ENCODE measurements around the gene RPL32.
A peak's percentile ranks its signal among the peaks of the same experiment; 100 is the strongest.
"Not testable (repeated sequence)": the region's sequence is repeated elsewhere in the genome, so short reads cannot be mapped to it uniquely, and the experiment has no call there.

Gene RPL32
- long read RNA-seq, donor 1, transcript RPL32-202 (3 exons, 1,734 nt), result minor isoform, 199 of 3,102 reads
- long read RNA-seq, donor 1, transcript RPL32-204 (4 exons, 2,117 nt), result major isoform, 2,620 of 3,102 reads
- long read RNA-seq, donor 1, transcript RPL32-207 (3 exons, 631 nt), result minor isoform, 39 of 3,102 reads
- long read RNA-seq, donor 1, transcript RPL32-203 (4 exons, 1,749 nt), result minor isoform, 21 of 3,102 reads
- long read RNA-seq, donor 1, partial matches to known transcripts, result 158 of 3,102 reads
- long read RNA-seq, donor 1, other reads (novel, unspliced or antisense), result 54 of 3,102 reads
- long read RNA-seq, donor 2, transcript RPL32-202 (3 exons, 1,734 nt), result minor isoform, 105 of 1,593 reads
- long read RNA-seq, donor 2, transcript RPL32-203 (4 exons, 1,749 nt), result minor isoform, 9 of 1,593 reads
- long read RNA-seq, donor 2, transcript RPL32-204 (4 exons, 2,117 nt), result major isoform, 1,366 of 1,593 reads
- long read RNA-seq, donor 2, transcript RPL32-207 (3 exons, 631 nt), result minor isoform, 15 of 1,593 reads
- long read RNA-seq, donor 2, partial matches to known transcripts, result 64 of 1,593 reads
- long read RNA-seq, donor 2, other reads (novel, unspliced or antisense), result 26 of 1,593 reads
- long read RNA-seq, donor 3, transcript RPL32-204 (4 exons, 2,117 nt), result major isoform, 717 of 852 reads
- long read RNA-seq, donor 3, transcript RPL32-202 (3 exons, 1,734 nt), result minor isoform, 67 of 852 reads
- long read RNA-seq, donor 3, transcript RPL32-207 (3 exons, 631 nt), result minor isoform, 8 of 852 reads
- long read RNA-seq, donor 3, partial matches to known transcripts, result 48 of 852 reads
- long read RNA-seq, donor 3, other reads (novel, unspliced or antisense), result 5 of 852 reads
- long read RNA-seq, donor 4, transcript RPL32-204 (4 exons, 2,117 nt), result major isoform, 1,393 of 1,676 reads
- long read RNA-seq, donor 4, transcript RPL32-203 (4 exons, 1,749 nt), result minor isoform, 17 of 1,676 reads
- long read RNA-seq, donor 4, transcript RPL32-207 (3 exons, 631 nt), result minor isoform, 25 of 1,676 reads
- long read RNA-seq, donor 4, transcript RPL32-202 (3 exons, 1,734 nt), result minor isoform, 115 of 1,676 reads
- long read RNA-seq, donor 4, partial matches to known transcripts, result 86 of 1,676 reads
- long read RNA-seq, donor 4, other reads (novel, unspliced or antisense), result 35 of 1,676 reads
- long read RNA-seq, donor 5, transcript RPL32-203 (4 exons, 1,749 nt), result minor isoform, 15 of 2,273 reads
- long read RNA-seq, donor 5, transcript RPL32-202 (3 exons, 1,734 nt), result minor isoform, 146 of 2,273 reads
- long read RNA-seq, donor 5, transcript RPL32-204 (4 exons, 2,117 nt), result major isoform, 1,941 of 2,273 reads
- long read RNA-seq, donor 5, transcript RPL32-207 (3 exons, 631 nt), result minor isoform, 21 of 2,273 reads
- long read RNA-seq, donor 5, partial matches to known transcripts, result 98 of 2,273 reads
- long read RNA-seq, donor 5, other reads (novel, unspliced or antisense), result 46 of 2,273 reads
- long read RNA-seq, donor 6, transcript RPL32-203 (4 exons, 1,749 nt), result minor isoform, 8 of 1,396 reads
- long read RNA-seq, donor 6, transcript RPL32-207 (3 exons, 631 nt), result minor isoform, 13 of 1,396 reads
- long read RNA-seq, donor 6, transcript RPL32-202 (3 exons, 1,734 nt), result minor isoform, 122 of 1,396 reads
- long read RNA-seq, donor 6, transcript RPL32-204 (4 exons, 2,117 nt), result major isoform, 1,120 of 1,396 reads
- long read RNA-seq, donor 6, partial matches to known transcripts, result 107 of 1,396 reads
- long read RNA-seq, donor 6, other reads (novel, unspliced or antisense), result 24 of 1,396 reads
- long read RNA-seq, donor 7, transcript RPL32-202 (3 exons, 1,734 nt), result minor isoform, 181 of 2,260 reads
- long read RNA-seq, donor 7, transcript RPL32-207 (3 exons, 631 nt), result minor isoform, 33 of 2,260 reads
- long read RNA-seq, donor 7, transcript RPL32-204 (4 exons, 2,117 nt), result major isoform, 1,881 of 2,260 reads
- long read RNA-seq, donor 7, transcript RPL32-203 (4 exons, 1,749 nt), result minor isoform, 17 of 2,260 reads
- long read RNA-seq, donor 7, partial matches to known transcripts, result 102 of 2,260 reads
- long read RNA-seq, donor 7, other reads (novel, unspliced or antisense), result 39 of 2,260 reads
- long read RNA-seq, donor 8, transcript RPL32-202 (3 exons, 1,734 nt), result minor isoform, 90 of 1,570 reads
- long read RNA-seq, donor 8, transcript RPL32-203 (4 exons, 1,749 nt), result minor isoform, 15 of 1,570 reads
- long read RNA-seq, donor 8, transcript RPL32-207 (3 exons, 631 nt), result minor isoform, 16 of 1,570 reads
- long read RNA-seq, donor 8, transcript RPL32-204 (4 exons, 2,117 nt), result major isoform, 1,358 of 1,570 reads
- long read RNA-seq, donor 8, partial matches to known transcripts, result 60 of 1,570 reads
- long read RNA-seq, donor 8, other reads (novel, unspliced or antisense), result 28 of 1,570 reads

DNA sequence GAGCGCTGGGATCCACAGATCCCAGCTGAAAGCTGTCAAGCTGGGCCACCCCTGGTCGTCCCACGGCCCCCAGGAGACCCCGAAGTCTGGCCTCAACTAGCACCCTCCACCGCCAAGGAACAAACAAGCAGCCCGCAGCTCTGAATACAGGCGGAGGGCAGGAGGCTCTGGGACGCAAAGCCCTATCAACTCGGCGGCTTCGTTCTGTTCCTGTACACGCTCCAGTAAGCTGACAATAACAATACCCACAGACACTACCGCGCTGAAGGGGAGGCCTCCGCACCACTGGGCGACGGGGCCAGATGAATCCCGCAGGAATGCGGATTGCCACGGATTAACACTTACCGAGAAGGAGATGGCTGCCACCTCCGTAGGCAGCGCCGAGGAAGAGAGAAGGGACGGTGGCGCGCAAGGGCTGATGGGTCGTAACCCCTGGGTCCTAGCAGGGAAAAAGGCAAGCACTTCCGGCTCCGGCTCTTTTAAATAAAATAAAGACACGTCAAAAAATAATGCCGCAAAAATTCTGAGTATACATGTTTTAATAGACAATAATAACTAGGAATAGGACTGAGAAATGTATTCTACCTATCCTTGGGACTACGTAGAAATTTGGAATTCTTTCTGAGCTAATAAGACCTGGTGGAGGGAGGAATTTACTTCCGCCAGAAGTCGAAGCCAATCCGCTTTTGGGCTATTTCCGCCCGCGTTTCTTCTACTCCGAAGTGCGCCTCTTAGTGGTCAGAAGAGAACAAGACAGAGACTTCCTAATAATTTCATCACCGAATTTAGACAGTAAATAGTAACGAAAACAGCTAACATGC lies at the start of gene RPL32:
Gene RPL32, minus strand, starts transcription at position 417 of the 821 bp plus-strand sequence. CDS start 1,328 bp downstream, outside the sequence.
- DNase-seq, result peak; percentile 98

GRCh38 chr3:12890610-12891390 lies 49.4 kb upstream of the RPL32 start:
- no peak for DNase-seq

- DNase-seq, result no peak
These were observed 45.4 kb upstream of the RPL32 start for GRCh38 chr3:12886736-12887135.

- no peak for DNase-seq
These were observed 44.8 kb upstream of the RPL32 start for GRCh38 chr3:12886106-12886679.

DNA sequence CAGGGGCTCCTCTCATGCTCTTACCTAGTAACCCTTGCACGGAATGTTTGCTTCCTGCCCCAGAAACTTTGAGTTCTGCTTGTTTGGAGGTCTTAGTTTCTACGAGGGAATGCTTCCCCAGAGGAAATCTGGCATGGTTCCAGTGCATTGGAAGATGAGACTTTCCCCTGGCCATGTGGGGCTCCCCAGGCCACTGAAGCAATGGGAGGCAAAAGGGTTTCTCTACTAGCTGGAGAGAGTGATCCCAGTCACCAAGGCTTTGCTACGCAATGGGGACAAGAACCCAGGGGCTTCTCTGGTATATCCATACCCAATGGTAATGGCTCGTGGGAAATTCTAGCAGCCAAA lies 44.2 kb upstream of the RPL32 start:
- DNase-seq, result no peak

DNA sequence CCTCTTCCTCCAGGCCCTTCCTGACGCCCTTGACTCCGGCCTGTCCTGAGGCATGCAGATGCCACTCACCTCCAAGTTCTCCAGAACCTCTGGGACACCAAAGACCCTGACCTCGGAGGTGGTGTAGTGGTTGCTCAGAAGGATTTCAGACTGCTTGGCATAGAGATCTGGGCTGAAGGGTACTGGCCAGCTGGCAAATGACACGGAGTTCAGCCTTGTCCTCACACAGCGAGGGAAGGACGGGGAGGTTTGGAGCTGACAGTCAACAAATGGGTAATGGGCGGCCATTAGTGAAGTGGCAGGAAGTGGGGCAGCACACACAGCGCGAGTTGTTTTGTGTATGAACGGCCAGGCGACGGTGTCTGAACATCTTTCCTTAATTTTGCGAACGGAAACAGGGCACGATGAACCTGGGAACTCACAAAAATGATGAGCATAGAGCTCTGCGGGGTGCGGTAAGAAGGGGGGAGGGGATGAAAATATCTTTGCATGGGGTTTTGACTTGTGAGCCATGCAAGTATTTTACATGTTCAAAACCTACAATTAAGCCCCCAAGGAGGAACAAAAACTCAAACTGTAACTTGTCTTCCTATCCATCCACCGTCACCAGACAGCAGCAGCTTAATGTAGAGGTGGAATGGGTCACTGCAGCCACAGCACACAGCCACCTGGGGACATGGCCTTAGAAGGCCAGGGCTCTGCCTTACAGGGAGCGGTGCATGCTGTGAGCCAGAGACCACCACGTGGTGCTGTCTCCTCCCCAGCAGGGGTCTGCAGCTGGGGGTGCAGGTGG lies 43.6 kb upstream of the RPL32 start:
- DNase-seq, result no peak

DNA sequence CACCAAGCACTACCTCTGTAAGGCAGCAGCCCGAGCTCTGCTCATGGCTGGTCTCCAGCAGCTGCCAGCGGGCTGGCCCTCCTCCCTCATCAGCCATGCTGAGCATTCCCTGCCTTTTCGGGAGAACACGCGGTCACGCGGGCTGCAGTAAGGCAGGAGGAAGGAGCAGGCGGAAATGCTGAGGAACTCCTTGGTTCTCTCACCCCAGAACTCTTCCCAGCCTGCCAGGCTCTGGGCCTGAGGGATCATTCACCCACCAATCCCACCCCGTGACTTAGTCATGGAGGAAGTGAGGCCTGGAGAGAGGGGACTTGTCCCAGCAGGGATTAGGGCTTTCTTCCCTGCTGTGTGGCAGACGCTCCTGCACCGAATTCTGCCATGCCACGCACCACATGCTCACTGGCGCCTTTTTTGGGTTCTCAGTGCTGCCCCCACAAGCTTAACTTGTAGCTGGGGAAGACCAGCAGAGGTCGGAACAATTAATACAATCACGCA lies 42.9 kb upstream of the RPL32 start:
- DNase-seq, result no peak

DNA sequence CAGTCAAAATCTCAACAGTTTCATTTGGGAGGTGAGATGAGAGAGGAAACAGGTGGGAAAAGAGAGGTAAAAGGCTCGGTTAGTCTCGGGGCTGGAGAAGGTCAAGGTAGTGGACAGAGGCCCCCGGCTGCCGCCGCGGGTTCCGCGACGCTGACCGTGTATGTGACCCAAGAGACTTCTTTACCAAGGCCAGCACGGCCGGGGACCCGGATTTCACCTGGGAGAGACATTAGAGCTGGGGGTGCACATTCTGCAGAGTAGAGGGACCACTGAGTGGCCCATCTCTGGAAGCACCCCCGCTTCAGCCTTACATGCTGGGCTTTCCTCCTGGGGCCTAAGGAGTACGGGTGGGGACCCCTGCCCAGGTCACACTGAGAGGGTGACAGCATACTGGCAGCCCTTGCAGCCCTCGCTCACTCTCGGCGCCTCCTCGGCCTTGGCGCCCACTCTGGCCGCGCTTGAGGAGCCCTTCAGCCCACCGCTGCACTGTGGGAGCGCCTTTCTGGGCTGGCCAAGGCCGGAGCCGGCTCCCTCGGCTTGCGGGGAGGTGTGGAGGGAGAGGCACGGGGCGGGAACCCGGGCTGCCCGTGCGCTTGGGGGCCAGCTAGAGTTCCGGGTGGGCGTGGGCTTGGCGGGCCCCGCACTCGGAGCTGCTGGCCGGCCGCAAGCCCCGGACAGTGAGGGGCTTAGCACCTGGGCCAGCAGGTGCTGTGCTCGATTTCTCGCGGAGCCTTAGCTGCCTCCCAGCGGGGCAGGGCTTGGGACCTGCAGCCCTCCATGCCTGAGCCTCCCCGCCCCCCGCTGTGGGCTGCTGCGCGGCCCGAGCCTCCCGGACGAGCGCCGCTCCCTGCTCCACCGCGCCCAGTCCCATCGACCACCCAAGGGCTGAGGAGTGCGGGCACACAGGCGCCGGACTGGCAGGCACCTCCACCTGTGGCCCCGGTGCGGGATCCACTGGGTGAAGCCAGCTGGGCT lies 41.3 kb upstream of the RPL32 start:
- DNase-seq, result no peak

GRCh38 chr3:12881858-12882257 lies 40.5 kb upstream of the RPL32 start:
- DNase-seq, result not testable (repeated sequence)

DNA sequence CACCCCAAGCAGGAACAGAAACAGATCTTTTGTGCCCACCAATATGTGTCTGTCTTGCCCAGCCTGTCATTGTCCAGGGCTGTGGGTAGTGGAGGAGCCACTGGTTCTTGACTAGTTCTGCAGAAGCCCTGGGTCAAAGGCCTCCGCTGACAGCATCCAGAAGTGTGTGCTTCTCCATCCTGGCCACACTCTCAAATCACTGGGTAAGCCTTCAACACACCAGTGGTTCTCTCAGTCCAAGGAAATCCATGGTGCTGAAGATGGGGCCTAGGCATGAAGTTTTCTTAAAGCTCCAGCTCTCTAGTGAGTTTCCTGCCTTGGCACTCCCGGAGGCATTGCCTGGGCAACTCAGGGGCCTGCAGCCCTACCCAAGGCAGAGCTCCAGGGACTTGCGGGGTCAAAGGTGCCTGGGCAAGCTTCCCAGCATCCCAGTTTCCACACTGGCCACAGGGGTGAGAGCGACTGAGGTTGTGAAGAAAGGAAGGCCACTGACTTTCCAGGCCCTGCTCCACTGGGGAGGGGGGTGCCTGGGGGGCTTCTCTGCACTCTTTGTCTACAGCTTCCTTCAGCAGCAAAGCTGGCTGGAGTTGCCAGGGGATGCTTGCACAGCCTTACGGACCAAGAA lies 37.9 kb upstream of the RPL32 start:
- DNase-seq, result no peak

- DNase-seq, result not testable (repeated sequence)
These were observed 37.4 kb upstream of the RPL32 start for GRCh38 chr3:12878758-12879157.

DNA sequence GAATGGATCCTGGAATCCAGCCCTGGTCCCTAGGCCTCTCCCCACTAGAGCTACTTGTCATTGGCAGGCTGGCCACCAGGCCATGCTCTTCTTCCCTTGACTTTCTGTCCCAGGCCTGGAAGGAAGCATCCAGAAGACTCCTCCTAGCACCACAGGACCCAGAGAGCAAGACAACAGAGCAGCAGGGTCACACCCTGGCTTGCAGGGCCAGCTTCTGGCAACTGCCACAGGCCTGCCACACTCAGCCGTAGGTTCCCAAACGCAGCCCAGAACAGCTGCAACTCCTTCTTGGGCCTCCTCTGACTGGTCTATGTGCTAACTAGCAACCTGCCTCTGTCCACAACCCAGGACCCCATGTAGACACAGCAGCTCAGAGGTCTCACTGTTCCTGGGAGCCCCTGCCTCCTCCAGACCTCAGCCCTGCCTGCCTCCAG lies 36.8 kb upstream of the RPL32 start:
- no peak for DNase-seq

GRCh38 chr3:12877040-12877439 lies 35.7 kb upstream of the RPL32 start:
- DNase-seq, result no peak

DNA sequence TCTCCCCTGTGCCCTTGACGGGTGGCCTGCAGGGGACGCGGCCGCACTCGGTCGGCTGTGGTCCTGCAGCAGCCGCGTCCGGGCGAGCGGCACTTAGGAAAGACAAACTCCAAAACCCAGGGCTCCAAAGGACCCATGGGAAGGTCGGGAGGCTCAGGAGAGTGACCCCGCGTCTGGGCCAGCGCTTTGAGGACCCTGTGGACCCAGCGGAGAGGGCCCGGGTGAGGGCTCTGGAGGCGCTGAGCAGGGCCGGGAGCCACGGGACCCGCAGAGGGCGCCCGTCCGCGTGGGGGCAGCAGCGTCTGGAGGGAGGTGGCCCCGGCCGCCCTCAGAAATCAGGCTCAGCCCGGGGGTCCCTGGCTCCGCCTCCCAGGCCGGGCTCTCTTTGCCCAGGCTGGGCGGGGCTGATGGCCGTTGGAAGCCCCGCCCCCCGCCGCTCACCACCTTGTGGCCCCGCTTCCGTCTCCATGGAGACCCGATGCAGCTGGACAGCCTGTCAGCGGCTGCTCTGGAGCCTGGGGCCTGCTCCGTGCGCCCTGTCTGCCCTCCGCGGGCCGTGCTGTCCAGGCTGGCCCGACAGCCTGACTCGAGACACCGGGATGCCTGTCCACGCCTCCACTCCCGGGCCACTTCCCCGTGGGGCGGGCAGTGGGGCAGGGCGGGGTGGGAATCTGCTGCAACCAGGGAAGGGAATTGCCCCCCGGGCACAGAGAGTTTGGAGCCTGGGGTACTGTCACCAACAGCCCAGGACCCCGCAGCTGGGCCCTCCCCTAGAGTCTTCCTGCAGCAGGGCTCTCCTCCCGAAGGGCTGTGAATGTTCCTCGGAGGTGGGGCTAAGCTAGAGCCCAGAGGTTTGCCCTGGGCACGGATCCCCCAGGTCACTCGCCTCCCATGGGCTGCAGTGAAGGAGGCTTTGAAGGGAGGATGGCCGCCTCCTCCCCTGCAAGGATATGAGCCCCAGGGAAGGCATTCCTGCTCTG lies 34.8 kb upstream of the RPL32 start:
- DNase-seq, result peak; percentile 71

Data from right kidney (tissue), 9 donors.